Anterior cingulate cortex (tissue), 58 donors: ENCODE data around the gene SLC36A1.

Experiments
- DNase-seq, 58 donors: peaks; one replicate each; lab custom pipeline; 2025; lab: John Stamatoyannopoulos, UW

The SLC36A1 gene

DNA sequence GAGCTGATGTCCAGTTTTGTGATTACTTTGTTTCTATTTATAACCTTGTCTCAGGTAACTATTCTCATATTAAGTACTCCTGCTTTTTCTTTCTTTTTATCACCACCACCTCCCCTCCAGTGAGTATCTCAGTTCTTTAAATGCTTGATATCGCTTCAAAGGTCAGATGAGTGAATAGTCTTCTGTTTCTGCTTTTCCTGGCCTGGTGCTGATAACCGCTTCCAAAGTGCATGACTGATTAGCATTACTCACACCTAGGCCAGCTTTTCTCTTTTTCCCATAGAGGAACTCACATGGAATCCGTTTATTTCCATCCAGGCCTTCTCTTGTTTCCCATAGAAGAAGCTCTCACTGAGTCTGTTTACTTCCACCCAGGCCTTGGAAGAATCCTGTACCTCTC lies 3.2 kb downstream of the SLC36A1 start:
- DNase-seq: no peak

DNA sequence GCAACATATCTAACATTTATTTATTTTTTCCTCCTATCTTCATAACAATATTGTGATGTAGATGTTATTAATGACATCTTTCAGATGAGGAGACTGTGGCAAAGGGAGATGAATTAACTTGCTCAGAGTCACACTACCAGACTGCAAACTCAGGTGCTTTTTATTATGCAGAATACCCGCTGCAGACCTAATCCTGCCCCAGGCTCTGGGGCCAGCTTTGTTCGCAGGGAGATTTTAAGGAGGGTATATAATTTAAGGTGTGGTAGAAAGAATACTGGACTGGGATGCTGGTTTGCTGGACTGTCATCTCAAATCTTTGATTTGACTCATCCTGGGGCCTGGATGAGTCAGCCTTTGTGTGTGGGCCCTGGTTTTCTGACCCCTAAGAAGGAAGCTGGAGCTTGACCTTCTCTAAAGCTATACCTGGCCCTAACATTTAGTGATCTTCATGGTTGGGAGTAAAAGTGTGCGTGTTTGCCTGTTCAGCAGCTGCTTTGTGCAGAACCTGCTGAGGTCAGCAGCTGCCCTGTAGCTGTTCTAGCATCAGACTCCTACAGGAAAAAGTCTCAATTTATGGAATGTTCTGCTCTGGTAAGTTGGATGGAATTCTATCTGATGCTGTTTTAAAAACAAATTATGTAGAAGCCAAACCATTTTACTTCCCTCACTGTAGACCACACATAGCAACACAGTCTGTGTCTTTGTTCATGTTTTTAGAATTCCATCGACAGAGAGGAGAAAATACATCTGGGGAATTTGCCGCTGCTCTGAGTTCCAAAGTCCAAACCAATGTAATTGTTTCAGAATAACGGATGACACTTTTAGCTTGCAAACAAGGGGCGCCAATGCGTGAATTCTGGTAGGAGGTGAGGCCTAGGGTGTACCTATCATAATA lies 4.5 kb downstream of the SLC36A1 start:
- DNase-seq: no peak

DNA sequence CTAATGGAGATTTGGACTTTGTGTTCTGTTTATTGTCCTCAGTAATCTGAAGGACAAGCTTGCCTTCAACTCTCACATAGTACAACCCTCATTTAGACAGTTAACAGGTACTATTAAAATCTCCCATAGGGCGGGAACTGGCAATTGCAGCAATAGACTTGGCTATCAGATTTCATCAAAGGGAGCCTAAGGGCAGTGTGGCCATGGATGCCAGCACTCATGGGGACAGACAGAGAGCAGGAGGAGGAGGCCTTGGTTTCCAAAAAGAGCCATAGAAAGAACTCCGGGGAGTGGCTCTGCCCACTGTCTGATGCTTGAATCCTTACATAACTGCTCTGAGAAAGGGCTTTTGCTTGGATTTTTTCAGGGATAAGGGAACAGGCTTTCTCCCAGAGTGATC lies 6.8 kb downstream of the SLC36A1 start:
- no peak for DNase-seq

DNA sequence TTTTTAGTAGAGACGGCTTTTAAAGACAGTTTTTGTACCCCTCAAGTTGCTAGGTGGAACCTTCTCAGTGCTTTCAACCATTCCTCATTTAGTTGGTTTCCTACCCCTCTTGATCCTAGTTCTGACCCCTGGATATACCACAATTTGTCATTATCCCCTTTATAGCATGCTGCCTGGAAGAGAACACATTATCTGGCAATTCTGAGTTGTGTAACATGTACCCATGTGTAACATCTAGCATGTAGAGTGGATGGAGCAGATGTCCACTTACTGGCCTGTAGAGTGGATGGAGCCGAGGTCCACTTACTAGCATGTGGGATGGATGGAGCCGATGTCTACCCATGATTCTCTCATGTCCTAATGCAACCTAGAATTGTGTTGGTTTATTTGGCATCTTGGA lies 7.5 kb downstream of the SLC36A1 start:
- DNase-seq: no peak

GRCh38 chr5:151456321-151456940 lies 9.0 kb downstream of the SLC36A1 start:
- DNase-seq: no peak

DNA sequence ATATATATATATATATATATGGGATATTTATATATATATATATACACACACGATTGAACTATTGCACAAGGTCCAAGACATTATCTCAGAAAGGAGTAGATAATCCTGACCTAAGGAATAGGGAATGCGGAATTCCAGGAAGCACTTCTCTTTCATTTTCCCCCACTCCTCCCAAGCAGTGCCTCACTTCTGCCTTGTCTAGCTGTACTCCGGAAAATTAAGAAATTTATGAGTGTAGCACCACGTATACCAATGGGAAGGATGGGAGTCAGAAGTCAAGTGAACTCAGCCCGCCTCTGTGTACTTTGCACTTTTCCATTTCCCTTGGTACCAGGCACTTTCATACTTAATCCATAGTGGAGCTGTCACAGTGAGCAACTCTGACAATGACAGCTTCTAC lies 10.9 kb downstream of the SLC36A1 start:
- DNase-seq: no peak

DNA sequence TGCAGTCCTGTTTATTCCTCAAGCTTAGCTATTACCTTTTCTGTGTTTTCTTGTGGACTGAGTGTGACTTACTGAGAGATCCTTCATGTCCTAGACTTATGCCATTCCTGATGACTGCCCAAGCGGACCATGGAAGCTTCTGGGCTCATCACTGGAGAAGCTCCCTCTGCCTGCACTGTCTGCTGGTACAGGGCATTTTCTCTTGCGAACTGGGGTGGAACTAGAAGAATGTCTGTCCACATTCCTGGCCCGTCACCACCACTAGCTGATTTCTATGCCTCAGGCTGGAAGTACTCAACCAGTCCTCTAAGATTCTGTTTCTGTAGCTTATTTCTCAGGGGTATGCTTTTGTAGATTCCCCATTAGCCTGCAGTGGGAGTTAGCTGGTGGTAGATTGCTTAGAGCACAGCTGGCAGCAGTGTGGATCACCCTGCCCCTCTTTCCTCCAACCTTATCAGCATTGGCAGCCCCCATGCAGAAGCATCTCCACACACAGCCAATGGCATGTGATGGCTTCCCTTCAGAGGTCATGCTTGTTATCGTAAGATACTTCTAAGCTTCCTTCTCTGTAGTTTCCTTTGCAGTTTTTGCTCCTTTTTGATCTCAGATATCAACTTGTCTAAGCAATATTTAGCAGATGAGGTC lies 12.4 kb downstream of the SLC36A1 start:
- no peak for DNase-seq

DNA sequence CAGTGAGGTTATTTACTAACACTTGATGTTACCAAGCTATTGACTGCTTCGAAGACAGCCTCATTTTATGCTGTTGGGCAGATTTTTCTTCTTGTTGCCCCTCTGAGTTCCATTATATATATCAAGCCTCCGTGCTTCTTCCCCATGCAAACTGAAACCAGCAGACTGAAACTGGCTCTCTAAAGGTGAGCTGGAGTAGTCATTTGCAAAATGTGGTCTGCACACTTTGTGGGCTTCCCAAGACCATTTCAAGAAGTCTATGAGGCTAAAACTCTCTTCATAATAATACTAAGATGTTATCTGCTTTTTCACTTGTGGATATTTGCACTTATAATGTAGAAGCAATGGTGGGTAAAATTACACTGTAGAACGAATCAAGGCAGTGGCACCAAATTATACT lies 13.9 kb downstream of the SLC36A1 start:
- DNase-seq: no peak

DNA sequence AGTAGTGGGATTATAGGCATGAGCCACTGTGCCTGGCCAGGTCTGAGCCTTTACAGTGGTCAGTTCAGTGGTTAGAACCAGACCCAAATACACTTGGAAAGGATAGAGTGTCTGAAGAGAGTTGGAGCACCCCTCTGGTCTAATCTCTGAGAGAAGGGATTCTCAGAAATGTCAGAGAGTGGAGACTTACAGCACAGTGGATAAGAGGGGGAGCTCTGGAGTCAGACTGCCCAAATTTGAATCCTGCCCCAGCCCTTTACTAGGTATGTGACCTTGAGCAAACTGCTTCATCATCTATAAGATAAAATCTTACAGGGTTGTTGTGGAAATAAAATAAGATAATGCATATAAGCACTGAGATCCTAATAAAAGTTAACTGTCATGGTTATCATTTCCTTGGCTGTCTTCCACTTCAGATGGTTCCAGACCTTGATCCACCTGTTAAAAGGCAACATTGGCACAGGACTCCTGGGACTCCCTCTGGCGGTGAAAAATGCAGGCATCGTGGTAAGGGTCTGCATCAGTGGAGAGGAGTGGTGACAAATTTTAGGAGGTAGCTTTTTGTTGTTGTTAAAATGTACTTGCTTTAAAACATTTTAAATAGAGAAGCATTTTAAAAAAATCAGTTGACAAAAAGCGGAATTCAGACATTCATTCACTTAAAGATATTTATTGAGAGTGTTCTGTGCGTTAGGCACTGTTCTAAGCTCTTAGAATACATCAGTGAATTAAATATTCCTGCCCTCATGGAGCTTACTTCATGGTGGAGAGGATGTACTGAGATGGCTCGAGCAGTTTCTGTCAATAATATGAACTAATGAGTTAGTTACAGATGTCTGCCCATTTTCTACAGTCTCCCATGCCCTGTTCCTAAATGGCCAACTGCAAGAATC lies 16.0 kb downstream of the SLC36A1 start:
- no peak for DNase-seq

GRCh38 chr5:151464101-151464500 lies 16.7 kb downstream of the SLC36A1 start:
- DNase-seq: no peak

- no peak for DNase-seq
Measured at GRCh38 chr5:151465476-151465875, 18.1 kb downstream of the SLC36A1 start.

DNA sequence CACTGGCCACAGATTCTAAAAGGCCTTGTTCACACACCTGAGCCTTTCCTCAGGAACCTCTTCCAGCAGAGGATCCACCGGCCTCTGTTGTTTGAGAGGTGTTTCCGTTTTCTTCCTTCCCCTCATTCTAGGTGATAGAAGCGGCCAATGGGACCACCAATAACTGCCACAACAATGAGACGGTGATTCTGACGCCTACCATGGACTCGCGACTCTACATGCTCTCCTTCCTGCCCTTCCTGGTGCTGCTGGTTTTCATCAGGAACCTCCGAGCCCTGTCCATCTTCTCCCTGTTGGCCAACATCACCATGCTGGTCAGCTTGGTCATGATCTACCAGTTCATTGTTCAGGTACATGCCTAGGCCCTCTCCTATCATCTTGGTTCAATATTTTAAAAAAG lies 20.2 kb downstream of the SLC36A1 start:
- no peak for DNase-seq

- DNase-seq: no peak
Measured at GRCh38 chr5:151469386-151469785, 22.0 kb downstream of the SLC36A1 start.

DNA sequence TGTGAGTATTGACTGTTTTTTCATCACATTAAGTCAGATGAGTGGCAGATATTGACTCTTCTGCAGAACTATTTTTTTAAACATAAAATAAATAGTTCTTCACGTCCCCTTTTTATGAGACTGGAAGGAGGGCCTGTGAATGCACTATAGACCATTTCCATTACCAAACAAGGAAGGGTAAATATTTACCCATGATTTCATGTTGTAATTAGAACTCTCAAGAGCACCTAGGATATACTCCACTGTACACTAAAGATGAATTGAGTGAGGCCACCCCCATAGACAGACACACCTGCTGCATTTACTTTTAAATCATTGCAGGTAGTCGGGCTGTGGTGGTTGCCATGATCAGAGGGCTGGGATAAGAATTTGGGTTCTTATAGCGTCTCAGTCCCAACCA lies 22.6 kb downstream of the SLC36A1 start:
- no peak for DNase-seq

DNA sequence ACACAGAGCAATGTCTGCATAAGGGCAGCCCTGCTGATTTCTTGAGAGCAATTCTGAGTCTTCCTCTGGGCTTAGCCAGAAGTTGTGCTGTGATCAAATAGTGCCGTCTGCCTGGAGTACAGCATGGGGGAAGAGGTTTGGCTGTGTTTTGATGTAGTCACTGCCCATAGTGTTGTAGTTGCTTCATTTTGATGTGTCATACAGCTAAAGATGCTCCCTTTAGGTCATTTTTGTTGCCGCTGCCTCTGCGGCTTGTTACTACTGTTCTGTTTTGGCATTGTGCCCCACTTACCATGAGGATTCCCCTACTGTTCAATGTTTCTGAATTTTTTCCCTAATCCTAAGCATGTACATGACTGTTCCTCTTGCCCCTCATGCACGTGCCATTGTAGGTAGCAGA lies 23.0 kb downstream of the SLC36A1 start:
- DNase-seq: no peak

DNA sequence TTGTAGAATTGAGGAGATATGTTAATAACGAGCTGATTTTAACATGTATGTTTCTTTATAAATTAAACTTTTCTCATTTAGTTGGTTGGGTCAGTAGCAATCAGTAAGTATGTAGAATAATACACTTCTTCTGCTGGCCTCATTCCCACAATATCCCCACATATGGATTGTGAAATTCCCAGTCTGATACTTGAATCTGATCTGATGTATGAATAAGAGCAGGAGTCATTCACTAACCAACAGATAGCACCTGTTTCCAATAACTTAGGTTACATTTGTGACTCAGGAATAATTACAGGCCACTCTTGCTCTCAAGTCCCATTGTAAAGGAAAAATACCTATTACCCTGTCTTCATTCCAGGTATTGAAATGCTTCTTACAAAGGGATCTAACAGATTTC lies 23.9 kb downstream of the SLC36A1 start:
- DNase-seq: no peak

- DNase-seq: no peak
Measured at GRCh38 chr5:151474799-151475198, 27.4 kb downstream of the SLC36A1 start.

DNA sequence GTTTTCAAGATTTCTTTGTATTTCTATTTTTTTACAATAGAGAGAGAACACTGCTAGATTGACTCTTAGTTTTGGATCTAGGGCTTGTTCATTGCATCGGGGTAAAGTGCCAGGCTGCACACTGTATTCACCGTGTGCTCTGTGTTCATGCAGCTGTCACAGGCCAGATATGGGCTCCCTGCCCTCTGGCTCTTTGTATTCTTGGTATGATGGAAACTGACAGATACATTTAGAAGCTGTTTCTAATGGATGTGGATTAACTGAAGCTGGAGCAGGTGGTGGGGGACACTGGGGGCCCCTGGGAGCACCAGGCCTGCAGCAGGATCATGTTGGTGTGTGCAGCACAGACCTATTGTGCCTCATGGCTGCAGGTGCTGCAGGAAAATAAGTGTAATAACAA lies 28.0 kb downstream of the SLC36A1 start:
- no peak for DNase-seq

DNA sequence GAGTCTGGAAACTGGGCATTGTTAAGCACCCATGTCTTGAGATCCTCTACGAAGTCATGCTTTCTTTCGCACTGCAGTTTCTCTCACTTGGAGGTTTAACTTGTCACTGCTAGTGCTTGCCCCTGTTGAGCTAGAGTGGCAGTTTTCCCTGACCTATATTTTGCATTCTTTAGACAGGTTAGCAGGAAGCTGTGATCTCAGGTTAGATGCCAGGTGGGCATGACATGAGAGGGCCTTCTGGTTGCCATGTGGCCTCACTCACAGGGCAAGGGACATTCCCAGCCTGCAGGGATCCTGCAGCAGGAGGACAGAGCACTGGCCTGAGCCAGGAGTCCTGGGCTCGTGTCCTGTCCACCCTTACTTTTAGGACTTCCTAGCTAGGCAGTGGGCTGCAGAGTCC lies 28.6 kb downstream of the SLC36A1 start:
- DNase-seq: no peak

DNA sequence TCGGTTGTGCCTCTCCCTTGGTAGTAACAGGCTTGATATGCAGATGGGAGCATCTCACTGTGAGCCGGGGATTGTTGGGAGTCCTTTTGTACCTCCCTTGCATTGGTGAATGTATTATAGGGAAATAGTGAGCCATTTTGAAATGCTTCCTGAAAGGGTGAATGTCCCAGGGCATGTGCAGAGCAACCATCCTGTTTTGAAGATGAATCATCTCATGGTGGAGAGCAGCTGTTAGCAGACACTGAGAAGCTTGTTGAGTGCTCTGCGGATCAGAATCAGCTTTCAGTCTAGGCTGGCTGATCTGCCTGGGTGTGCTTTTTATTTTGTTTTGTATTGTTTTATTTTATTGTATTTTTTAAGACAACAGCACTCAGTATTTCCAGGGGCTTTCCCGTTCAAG lies 29.7 kb downstream of the SLC36A1 start:
- DNase-seq: peak in 2 of 58 donors; percentile 10 to 27
